K562 (cell line): ENCODE measurements around the gene SPINK4. TPM values are rescaled to one million over a fixed set of nuclear protein-coding genes. Genes with fewer than 3 reads are reported as not detected.

Experiments used
- BDP1 ChIP-seq: IDR thresholded peaks from 3 replicates; pipeline ENCODE4 v1.6.1; 2011; ENCODE audit not compliant: insufficient read length, insufficient read depth
- CCNT2 ChIP-seq: IDR thresholded peaks from 2 replicates; pipeline ENCODE4 v1.6.1; 2011; ENCODE audit warnings: borderline replicate concordance, low read depth, mild to moderate bottlenecking, moderate library complexity, mixed read lengths, low read length; ENCODE audit not compliant: insufficient read length; ENCODE audit errors: extremely low read depth
- EP300 ChIP-seq: IDR thresholded peaks from 2 replicates; pipeline ENCODE4 v1.6.1; 2012; ENCODE audit warnings: low read length, improper control_type of control experiment
- GATAD2B ChIP-seq: fragments of 450-650 bp; IDR thresholded peaks from 2 replicates; pipeline ENCODE4 v1.6.1; 2017; ENCODE audit warnings: mild to moderate bottlenecking, borderline replicate concordance
- JUND ChIP-seq, 2 experiments: IDR thresholded peaks; 2 replicates in 1 of 2; 3 replicates in 1 of 2; pipeline ENCODE4 v1.6.1; 2011; ENCODE audit warnings: borderline replicate concordance in 2 of 2, low read depth in 2 of 2, low read length in 2 of 2, improper control_type of control experiment in 1 of 2, missing biosample characterization in 1 of 2, missing genetic modification characterization in 1 of 2, missing genetic modification reagents in 1 of 2
- NCOA1 ChIP-seq: fragments of 450-650 bp; IDR thresholded peaks from 2 replicates; pipeline ENCODE4 v1.6.1; 2016; ENCODE audit warnings: low read depth
- NONO ChIP-seq, 2 experiments: fragments of 200-400 bp in 1 of 2; fragments of 450-650 bp in 1 of 2; formaldehyde crosslinking in 1 of 2; IDR thresholded peaks; 2 replicates each; pipeline ENCODE4 v1.6.1; 2017; ENCODE audit warnings: low read depth in 2 of 2, mild to moderate bottlenecking in 2 of 2, moderate library complexity in 2 of 2, low read length in 1 of 2
- PML ChIP-seq: IDR thresholded peaks from 2 replicates; pipeline ENCODE4 v1.6.1; 2012; ENCODE audit warnings: low read length, inconsistent platforms
- POLR2H ChIP-seq: IDR thresholded peaks from 2 replicates; pipeline ENCODE4 v1.6.1; 2016; ENCODE audit warnings: missing genetic modification characterization, low read depth, mild to moderate bottlenecking, control low read depth, missing compliant biosample characterization, moderate library complexity
- SUPT5H ChIP-seq: fragments of 450-650 bp; IDR thresholded peaks from 2 replicates; pipeline ENCODE4 v1.6.1; 2016
- TAF7 ChIP-seq: fragments of 450-650 bp; IDR thresholded peaks from 2 replicates; pipeline ENCODE4 v1.6.1; 2016; ENCODE audit warnings: missing genetic modification characterization, missing compliant biosample characterization
- TCF3 ChIP-seq: sonication (generic); formaldehyde crosslinking; IDR thresholded peaks from 2 replicates; pipeline ENCODE4 v1.4.0; 2020; ENCODE audit warnings: mild to moderate bottlenecking, missing genetic modification reagents
- ZKSCAN8 ChIP-seq: fragments of 200-800 bp; sonication (Bioruptor generic); IDR thresholded peaks from 2 replicates; pipeline ENCODE4 v1.6.1; 2016; ENCODE audit warnings: missing genetic modification characterization, missing compliant biosample characterization
- ZNF133 ChIP-seq: fragments of 250-450 bp; sonication (Bioruptor Pico); IDR thresholded peaks from 2 replicates; pipeline ENCODE4 v1.4.0; 2020; ENCODE audit warnings: mild to moderate bottlenecking
- ZNF212 ChIP-seq: fragments of 450-650 bp; formaldehyde crosslinking; IDR thresholded peaks from 2 replicates; pipeline ENCODE4 v1.4.0; 2020; ENCODE audit warnings: mild to moderate bottlenecking
- polyA plus RNA-seq, 8 experiments: library from polyadenylated mRNA; depleted of rRNA in 4 of 8; stranded (reverse) in 5 of 8; unstranded in 3 of 8; fragments of >200 nt; fragmentation: Nextera tagmentation in 2 of 8; fragmentation: Illumina TruSeq in 1 of 8; extraction: Ambion mirVana in 2 of 8; extraction: Trizol in 1 of 8; gene quantifications; 2 replicates each; pipeline versions ENCODE4 v1.2.1 to v1.2.3, GENCODE V29; 2011 to 2014; ENCODE audit warnings: inconsistent platforms in 1 of 8, missing spikeins in 1 of 8
- total RNA-seq, 7 experiments: library from RNA; depleted of rRNA in 6 of 7; stranded (reverse); fragments of >200 nt in 6 of 7; fragmentation: Illumina TruSeq in 2 of 7; extraction: Trizol in 2 of 7; gene quantifications; 2 replicates each; pipeline versions ENCODE4 v1.2.1 to v1.2.3, GENCODE V29; 2011 to 2021; ENCODE audit warnings: low replicate concordance in 1 of 7
- TF ChIP-seq, protein P1 (sequence below), 2 experiments: fragments of 200-800 bp in 1 of 2; sonication (Bioruptor generic) in 1 of 2; sonication (generic) in 1 of 2; formaldehyde crosslinking in 1 of 2; IDR thresholded peaks in 1 of 2; conservative IDR thresholded peaks in 1 of 2; 2 replicates each; pipeline versions ENCODE4 v1.5.0 to v1.6.1; 2016 to 2020; ENCODE audit warnings: missing compliant biosample characterization in 1 of 2, missing genetic modification characterization in 1 of 2, missing genetic modification reagents in 1 of 2
- TF ChIP-seq, protein P2 (sequence below): fragments of 250-450 bp; sonication (Bioruptor Pico); IDR thresholded peaks from 2 replicates; pipeline ENCODE4 v1.8.0; 2021; ENCODE audit warnings: moderate library complexity, mild to moderate bottlenecking, inconsistent platforms
- TF ChIP-seq, protein P3 (sequence below): fragments of 450-650 bp; formaldehyde crosslinking; IDR thresholded peaks from 2 replicates; pipeline ENCODE4 v1.4.0; 2020; ENCODE audit warnings: mild to moderate bottlenecking, moderate library complexity
- TF ChIP-seq, protein P4 (sequence below): fragments of 450-650 bp; IDR thresholded peaks from 2 replicates; pipeline ENCODE4 v1.6.1; 2016
- TF ChIP-seq, protein P5 (sequence below): sonication (generic); formaldehyde crosslinking; IDR thresholded peaks from 2 replicates; pipeline ENCODE4 v1.8.0; 2022; ENCODE audit warnings: mild to moderate bottlenecking, missing genetic modification reagents

The SPINK4 gene
- total and polyA plus RNA-seq, 9 of the 15 experiments (the other 6 are each of a cell fraction or from before 2014, with no cell fraction given), result 0.74 to 5.5 (median 2.1) TPM; not detected in 2

DNA sequence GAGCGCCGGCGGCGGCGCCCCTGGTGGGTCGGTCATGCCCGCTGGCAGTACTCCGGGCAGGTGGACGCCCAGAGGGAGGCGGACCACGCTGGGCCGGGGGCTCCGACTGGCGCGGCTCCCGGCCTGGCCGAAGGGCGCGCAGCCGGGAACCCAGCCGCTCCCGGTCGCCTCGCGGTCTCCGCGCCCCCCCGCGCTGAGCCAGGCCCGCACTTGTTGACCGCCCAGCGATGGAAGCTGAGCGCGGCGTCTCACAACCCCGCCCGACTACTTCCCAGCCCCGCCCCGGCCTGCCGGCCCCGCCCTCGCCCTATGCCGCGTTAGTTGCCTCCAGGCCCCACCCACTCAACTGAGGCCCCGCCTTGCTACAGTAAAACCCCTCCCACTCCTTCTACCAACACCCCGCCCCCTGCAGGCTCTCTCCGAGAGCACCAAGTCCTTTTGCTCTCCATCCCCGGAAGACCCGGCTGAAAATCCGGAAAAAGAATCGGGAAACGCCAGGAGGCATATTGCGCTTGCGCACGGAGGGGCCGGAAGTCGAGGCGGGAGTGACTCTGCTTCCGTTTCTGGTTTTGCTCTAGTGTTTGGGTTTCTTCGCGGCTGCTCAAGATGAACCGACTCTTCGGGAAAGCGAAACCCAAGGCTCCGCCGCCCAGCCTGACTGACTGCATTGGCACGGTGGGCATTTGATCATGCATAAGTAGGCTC, 24.7 kb downstream of the SPINK4 start, which contains the start of the genes BAG1 and CHMP5 (continued):
- TF ChIP-seq BDP1, result no peak
- TF ChIP-seq TAF7 (tag), result no peak
- 0 out of 2 replicates have a peak, but pooled peaks have one; percentile 57 for TF ChIP-seq SUPT5H
- no peak for TF ChIP-seq ZNF212 (CRISPR knock-in tag)
- TF ChIP-seq NCOA1, result no peak
- TF ChIP-seq, protein P1, sequence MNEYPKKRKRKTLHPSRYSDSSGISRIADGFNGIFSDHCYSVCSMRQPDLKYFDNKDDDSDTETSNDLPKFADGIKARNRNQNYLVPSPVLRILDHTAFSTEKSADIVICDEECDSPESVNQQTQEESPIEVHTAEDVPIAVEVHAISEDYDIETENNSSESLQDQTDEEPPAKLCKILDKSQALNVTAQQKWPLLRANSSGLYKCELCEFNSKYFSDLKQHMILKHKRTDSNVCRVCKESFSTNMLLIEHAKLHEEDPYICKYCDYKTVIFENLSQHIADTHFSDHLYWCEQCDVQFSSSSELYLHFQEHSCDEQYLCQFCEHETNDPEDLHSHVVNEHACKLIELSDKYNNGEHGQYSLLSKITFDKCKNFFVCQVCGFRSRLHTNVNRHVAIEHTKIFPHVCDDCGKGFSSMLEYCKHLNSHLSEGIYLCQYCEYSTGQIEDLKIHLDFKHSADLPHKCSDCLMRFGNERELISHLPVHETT (CRISPR knock-in tag; conservative IDR thresholded peaks at IDR 0.05 in 1 of 2, IDR thresholded peaks at IDR 0.05 in 1 of 2), result 0 out of 4 replicates have a peak, but pooled peaks of 1 of the 2 experiments have one; percentile 10
- TF ChIP-seq, protein P2, sequence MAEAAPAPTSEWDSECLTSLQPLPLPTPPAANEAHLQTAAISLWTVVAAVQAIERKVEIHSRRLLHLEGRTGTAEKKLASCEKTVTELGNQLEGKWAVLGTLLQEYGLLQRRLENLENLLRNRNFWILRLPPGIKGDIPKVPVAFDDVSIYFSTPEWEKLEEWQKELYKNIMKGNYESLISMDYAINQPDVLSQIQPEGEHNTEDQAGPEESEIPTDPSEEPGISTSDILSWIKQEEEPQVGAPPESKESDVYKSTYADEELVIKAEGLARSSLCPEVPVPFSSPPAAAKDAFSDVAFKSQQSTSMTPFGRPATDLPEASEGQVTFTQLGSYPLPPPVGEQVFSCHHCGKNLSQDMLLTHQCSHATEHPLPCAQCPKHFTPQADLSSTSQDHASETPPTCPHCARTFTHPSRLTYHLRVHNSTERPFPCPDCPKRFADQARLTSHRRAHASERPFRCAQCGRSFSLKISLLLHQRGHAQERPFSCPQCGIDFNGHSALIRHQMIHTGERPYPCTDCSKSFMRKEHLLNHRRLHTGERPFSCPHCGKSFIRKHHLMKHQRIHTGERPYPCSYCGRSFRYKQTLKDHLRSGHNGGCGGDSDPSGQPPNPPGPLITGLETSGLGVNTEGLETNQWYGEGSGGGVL, result no peak
- peak; percentile 36 to 63; a peak in 1 of 4 replicates for TF ChIP-seq NONO (IDR thresholded peaks at IDR 0.05; ENCODE audit: low read depth in 2 of 2, low read length in 1 of 2)
- no peak for TF ChIP-seq GATAD2B
- TF ChIP-seq ZNF133 (CRISPR knock-in tag), result no peak
- TF ChIP-seq, protein P3, sequence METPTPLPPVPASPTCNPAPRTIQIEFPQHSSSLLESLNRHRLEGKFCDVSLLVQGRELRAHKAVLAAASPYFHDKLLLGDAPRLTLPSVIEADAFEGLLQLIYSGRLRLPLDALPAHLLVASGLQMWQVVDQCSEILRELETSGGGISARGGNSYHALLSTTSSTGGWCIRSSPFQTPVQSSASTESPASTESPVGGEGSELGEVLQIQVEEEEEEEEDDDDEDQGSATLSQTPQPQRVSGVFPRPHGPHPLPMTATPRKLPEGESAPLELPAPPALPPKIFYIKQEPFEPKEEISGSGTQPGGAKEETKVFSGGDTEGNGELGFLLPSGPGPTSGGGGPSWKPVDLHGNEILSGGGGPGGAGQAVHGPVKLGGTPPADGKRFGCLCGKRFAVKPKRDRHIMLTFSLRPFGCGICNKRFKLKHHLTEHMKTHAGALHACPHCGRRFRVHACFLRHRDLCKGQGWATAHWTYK (CRISPR knock-in tag), result no peak
- peak; percentile 61 for TF ChIP-seq CCNT2
- peak; percentile 69 for TF ChIP-seq POLR2H
- no peak for TF ChIP-seq EP300
- no peak for TF ChIP-seq TCF3 (CRISPR knock-in tag)
- TF ChIP-seq PML, result 0 out of 2 replicates have a peak, but pooled peaks have one; percentile 9
- TF ChIP-seq, protein P4, sequence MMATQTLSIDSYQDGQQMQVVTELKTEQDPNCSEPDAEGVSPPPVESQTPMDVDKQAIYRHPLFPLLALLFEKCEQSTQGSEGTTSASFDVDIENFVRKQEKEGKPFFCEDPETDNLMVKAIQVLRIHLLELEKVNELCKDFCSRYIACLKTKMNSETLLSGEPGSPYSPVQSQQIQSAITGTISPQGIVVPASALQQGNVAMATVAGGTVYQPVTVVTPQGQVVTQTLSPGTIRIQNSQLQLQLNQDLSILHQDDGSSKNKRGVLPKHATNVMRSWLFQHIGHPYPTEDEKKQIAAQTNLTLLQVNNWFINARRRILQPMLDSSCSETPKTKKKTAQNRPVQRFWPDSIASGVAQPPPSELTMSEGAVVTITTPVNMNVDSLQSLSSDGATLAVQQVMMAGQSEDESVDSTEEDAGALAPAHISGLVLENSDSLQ, result peak; percentile 21; the same call in 1 of the 2 replicates
- TF ChIP-seq ZKSCAN8 (CRISPR knock-in tag), result no peak
- TF ChIP-seq JUND (IDR thresholded peaks at IDR 0.05; ENCODE audit: borderline replicate concordance, low read depth, low read length), result 0 out of 2 replicates have a peak, but pooled peaks have one; percentile 27
- TF ChIP-seq JUND (tag; IDR thresholded peaks at IDR 0.05; ENCODE audit: borderline replicate concordance, low read depth, low read length), result no peak
- TF ChIP-seq, protein P5, sequence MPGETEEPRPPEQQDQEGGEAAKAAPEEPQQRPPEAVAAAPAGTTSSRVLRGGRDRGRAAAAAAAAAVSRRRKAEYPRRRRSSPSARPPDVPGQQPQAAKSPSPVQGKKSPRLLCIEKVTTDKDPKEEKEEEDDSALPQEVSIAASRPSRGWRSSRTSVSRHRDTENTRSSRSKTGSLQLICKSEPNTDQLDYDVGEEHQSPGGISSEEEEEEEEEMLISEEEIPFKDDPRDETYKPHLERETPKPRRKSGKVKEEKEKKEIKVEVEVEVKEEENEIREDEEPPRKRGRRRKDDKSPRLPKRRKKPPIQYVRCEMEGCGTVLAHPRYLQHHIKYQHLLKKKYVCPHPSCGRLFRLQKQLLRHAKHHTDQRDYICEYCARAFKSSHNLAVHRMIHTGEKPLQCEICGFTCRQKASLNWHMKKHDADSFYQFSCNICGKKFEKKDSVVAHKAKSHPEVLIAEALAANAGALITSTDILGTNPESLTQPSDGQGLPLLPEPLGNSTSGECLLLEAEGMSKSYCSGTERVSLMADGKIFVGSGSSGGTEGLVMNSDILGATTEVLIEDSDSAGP, result no peak
